ENCODE data around the gene ARHGEF1.

Gene ARHGEF1

DNA sequence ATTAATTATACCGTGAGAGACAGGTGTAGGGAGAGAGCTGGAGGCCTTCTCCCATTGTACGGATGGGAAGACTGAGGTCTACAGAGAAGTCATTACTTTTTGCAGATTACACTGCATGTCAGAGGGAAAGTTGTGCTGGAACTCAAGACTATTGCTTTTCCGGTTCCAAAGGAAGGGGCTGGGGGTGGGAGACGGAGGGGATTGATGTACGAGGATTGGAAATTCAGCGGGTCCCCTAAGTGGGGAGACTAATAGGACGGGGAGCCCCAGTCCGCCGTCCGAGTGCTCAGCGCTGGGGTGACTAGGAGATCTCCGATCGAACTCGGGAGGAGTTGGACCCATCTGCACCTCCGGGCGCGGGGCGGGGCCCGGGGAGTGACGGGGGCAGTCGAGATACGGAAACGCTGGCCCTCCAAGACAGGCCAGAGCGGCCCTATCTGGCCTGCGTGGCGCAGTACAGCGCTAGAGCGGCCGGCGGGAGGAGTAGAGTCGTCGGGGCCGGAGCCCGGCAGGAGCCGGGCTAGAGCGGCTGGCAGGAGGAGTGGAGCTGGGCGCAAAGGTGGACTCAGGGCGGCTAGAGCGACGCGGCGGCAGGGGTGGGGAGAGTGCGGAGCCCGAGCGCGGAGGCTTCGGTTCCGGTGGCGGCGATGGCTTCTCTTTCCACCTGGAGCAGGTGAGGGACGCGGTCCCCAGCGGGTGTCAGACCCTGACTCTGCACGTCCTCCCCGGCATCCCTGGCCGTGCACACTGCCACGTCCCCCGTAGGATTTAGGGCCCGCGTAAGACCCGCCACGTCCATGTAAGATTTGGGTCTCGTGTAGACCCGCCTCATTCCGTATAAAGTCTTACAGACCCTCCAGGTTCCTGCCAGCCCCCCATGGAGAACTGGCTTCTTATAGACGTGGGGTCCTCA, 1.1 kb downstream of the ARHGEF1 start:
- peak; percentile 80 for DNase-seq (ENCODE audit: low read depth)

DNA sequence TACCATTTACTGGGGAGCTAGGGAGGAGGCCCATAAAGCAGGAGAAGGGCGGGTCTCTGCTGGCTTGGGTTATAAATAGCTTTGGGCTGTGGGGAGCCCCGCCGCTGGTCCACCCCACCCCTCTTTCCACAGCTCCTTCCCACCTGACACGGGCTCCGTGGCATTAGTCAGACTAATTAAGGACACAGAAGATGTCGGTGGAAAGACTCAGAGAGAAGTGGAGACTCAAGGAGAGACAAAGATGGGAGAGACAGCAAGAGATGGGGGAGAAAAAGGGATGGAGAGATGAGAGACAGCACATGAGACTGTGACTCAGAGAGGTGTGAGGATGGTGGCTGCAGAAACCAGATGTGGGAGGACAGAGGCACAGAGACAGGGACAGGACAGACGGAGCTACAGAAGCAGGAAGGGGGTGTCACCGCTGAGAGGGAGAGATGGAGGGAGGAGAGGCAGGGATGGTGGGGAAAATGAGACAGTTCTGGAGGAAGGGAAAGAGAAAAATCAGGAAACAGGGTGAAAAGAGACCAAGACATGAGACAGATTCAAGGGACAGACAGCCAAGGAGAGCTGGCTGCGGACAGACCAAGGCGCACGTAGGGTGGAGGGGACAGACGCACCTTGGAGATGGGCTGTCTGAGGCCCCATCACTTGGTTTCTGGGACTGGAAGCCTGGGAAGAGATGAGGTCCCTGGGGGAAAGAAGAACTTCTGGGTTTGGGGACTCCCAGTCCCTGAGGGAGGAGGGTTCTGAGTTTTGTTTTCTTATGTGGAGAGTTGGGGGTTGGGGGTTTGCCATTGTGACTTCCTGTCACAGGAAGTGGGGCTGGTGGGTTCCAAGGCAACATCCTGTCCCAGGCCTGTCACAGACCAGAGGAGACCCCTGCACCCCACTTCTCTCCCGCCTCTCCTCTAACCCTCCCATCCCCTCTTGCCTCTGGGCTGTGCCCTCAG, 4.1 kb downstream of the ARHGEF1 start:
- DNase-seq (ENCODE audit: low read depth) = peak; percentile 35

DNA sequence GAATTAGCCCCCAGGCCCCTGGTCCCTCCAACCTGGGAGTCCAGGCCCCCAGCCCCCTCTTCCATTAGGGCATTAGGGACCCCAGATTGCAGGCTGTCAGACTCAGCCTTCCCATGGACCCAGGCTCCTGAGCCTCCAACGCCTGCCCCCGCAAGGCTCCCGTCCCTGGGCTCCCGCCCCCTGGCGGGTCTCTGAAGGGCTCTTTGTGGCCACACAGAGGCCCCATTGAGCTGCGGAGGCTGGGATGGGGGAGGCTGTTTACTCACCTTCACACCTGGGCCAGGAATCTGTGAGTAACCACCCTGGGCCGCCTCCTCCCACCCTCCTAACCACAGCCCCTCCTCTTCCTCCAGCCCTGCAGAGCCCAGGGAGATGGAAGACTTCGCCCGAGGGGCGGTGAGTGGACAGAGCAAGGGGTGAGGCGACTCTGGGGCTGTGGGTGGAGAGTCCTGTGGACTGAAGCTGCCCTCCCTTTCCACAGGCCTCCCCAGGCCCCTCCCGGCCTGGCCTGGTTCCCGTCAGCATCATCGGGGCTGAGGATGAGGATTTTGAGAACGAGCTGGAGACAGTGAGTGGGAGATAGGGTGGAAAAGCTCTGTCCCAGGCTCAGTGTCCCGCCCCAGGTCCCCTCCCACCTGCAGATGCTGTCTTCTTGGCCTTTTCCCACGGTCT, 4.9 kb downstream of the ARHGEF1 start:
- DNase-seq (ENCODE audit: low read depth) = peak; percentile 84

DNA sequence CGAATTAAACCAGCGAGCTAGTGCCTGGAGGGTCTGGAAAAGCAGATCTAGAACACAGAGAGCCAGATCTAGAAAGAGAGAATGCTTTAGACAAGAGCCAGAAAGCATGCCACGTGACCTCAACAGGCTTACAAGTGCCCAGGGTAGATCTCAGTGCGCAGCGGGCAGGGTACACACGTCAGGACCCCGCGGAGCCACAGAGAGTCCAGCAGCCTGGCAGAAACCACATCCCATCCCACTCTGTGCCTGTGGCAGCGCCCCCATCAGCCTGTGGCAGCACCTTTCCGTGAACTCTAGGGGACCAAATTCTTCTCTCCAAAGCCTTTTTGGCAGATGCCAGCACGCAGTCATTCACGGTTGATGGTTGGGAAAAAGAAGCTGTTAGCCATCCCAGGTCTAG, 5.9 kb downstream of the ARHGEF1 start:
- DNase-seq (ENCODE audit: low read depth) = no peak

DNA sequence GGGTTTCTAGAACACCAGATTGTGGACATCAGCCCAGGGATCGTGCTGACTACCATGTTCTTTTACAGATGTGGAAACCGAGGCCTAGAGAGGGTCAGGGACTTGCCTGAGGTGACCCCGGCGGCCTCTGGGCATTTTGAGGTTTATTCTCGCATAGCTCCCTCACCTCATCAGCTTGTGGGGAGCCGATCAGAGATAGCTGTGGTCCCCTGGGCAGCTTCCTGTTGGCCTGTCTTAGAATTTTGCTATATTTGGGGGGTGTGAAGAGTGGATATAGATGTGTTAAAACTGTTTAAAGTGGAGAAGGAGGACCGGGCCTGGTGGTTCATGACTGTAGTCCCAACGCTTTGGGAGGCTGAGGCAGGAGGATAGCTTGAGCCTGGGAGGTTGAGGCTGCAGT, 6.9 kb downstream of the ARHGEF1 start:
- DNase-seq (ENCODE audit: low read depth) = no peak

DNA sequence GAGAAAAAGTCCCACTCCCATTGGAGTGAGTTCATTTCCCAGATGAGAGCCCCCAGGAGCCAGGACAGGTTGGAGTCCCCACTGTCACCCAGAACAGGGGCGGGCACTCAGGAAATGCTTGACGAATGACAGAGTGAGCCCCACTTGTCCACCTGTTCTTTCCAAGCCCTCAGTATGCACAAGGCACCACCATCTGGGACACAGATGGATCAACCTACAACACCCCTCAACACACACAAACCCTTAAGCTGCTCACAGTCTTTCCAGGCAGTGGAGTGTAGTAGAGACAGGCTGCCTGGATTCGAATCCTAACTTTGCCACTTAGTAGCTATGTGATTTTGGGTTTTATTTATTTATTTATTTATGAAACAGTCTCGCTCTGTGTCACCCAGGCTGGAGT, 8.0 kb downstream of the ARHGEF1 start:
- no peak for DNase-seq (ENCODE audit: low read depth)

DNA sequence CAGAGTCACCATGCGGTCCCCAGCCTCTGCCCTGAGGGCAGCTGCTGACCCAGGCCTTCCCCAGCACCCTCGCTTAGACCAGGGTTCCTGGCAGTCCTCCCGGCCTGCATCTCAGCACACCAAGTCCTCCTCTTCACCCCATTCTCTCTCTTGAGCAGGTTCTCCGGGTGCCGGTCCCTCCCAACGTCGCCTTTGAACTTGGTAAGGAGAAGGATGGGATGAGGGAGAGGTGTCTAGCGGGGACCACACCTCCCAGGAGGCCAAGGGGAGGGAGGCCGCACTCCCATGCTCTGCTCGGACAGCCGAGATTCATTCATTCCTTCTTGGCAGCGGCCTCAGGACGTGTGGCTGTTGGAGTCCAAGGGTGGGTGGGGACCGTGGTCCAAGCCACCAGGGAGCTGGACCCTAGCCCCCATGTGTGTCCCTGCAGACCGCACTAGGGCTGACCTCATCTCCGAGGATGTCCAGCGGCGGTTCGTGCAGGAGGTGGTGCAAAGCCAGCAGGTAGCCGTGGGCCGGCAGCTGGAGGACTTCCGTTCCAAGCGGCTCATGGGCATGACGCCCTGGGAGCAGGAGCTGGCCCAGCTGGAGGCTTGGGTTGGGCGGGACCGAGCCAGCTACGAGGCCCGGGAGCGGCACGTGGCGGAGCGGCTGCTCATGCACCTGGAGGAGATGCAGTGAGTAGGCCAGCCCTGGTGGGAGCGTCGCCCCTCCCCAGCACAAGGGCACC, 9.4 kb downstream of the ARHGEF1 start:
- no peak for DNase-seq (ENCODE audit: low read depth)

DNA sequence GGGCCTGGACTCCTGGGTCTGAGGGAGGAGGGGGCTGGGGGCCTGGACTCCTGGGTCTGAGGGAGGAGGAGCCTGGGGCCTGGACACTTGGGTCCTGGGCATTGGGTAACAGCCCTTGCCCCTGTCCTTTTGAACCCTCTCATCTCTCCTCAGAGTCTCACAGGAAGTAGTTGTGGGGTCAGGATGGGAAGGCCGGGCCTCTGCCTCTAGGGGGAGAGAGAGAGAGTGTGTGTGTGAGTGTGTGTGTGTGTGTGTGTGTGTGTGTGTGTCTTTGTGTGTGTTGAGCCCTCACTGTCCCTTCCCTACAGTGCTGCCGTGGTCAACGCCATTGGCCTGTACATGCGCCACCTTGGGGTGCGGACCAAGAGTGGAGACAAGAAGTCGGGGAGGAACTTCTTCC, 10.9 kb downstream of the ARHGEF1 start:
- DNase-seq (ENCODE audit: low read depth) = no peak

DNA sequence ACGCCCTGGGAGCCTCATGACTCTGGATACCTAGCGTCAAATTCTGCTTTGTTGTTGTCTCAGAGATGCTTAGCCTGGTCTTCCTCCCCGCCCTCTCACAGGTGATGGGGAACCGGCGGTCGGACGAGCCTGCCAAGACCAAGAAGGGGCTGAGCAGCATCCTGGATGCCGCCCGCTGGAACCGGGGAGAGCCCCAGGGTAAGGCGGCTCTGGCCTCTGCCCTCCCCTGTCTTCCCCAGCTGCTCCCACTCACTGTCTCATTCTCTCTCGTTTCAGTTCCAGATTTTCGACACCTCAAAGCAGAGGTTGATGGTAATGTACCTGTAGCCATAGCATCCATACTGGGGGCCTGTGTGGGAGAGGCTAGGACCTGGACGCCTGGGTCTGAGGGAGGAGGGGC, 11.4 kb downstream of the ARHGEF1 start:
- no peak for DNase-seq (ENCODE audit: low read depth)

DNA sequence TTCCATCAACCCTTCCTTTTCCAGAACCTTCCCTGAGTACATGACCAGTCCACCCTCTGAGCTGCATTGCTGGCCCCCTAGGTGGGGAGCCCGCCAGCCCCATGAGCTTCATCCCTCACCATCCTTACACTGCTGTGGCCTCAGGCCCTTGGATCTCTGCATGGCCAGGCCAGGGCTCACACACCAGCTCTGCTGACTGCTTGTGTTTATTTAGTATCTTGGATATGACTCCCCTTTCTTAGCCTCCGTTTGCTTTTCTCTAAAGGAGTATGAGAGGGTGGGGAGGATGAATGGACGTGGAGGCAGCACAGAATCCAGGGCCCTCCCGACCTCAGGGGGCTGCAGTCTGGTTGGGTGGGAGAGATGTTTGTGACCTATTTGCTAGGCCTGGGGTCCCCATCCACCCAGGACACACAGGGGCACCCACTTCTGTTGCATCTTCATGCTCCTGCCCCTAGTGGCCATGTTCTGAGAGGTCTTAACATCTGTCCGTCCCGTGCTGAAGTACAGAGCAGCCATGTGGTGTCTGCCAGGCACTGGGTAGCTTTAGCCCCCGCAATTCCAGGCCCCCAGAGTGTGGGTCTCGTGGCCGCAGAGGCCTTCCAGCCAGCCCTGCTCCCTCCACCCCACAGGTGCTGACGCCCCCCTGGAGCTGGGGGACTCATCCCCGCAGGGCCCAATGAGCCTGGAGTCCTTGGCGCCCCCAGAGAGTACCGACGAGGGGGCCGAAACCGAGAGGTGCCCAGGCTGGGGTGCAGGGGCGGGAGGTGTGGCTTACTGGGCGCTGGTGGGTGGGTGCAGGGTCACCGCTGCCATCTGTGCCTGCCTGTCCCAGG, 13.0 kb downstream of the ARHGEF1 start:
- no peak for DNase-seq (ENCODE audit: low read depth)

DNA sequence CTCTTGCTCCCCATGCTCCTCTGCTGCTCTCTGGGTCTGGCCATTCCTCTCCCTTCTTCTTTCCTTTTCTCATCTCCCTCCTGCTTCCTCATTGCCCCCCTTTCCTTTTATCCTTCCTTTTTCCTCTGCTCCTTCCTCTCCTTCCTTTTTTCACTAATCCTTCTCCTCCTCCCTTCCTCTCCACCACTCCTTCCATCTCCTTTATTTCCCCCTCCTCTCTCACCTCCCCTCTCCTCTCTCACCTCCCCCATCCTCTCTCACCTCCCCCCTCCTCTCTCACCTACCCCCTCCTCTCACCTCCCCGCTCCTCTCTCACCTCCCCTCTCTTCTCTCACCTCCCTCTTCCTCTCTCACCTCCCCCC, 13.6 kb downstream of the ARHGEF1 start:
- DNase-seq (ENCODE audit: low read depth) = no peak

DNA sequence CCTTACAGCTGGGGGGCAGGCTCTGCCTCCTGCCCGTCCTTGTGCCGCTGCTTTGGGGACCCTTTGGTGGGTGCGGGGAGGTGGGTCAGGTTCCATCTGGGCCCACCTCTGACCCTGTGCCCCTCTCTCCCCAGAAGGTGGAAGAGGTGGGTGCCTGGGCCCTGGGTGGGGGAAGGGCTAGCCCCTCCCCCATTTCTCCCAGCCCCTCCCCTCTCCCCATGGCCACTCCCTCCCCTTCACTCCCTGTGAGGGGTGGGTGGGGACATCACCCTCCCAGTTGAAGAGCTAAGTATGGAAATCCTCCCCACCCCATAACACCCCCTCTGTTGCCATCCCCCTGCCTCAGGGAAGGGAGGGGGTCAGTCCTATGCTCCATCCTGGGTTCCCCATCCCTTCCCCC, 14.2 kb downstream of the ARHGEF1 start:
- DNase-seq (ENCODE audit: low read depth) = no peak

DNA sequence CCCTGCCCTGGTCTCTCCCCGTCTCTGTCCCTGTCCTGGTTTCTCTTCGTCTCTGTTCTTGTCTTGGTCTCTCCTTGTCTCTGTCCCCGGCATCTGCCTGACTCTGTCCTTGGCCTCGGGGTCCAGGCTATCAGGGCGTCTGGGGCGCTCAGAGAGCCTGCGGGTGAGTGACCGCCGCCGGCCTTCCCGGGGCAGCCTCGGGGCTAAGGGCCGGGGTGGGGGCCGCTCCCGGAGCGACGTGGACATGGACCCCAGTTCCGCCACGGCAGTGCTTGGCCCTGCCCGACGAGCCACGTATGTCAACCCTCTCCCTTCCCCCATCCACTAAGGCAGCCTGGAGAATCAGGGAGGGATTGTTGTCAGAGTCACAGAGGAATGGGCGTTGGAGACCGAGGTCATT, 14.8 kb downstream of the ARHGEF1 start:
- DNase-seq (ENCODE audit: low read depth) = no peak

DNA sequence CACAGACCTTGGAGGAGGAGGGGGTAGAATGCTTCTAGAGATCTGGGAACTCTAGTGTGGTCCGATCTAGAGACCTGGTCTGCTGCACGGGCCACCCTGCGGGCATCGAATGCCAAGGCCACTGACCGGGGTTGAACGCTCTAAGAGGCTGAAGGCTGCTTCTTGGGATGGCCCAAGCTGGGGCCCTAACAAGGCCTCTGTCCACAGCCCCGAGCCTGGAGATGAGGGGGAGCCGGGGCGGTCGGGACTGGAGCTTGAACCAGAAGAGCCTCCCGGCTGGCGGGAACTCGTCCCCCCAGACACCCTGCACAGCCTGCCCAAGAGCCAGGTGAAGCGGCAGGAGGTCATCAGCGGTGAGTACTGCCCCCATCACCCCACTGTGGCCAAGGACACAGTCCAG, 15.3 kb downstream of the ARHGEF1 start:
- no peak for DNase-seq (ENCODE audit: low read depth)

DNA sequence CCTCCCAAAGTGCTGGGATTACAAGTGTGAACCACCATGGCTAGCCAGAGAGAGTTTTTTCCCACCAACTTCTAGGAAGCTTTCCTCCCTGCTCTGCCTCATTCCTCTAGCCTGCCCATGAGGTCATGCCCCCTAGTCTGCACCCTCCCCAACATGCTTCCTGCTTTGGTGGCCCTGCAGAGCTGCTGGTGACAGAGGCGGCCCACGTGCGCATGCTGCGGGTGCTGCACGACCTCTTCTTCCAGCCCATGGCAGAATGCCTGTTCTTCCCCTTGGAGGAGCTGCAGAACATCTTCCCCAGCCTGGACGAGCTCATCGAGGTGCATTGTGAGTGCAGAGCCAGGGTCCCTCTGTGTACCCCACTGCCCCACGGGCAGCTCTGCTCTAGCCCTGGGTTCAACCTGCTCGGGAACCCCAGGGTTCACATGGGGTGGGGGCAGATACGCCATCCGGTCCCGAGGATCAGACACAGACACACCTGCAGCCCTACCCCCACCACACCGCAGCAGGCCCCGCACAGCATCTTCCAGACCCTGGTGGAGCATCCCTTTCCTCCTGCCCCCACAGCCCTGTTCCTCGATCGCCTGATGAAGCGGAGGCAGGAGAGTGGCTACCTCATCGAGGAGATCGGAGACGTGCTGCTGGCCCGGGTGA, 18.9 kb downstream of the ARHGEF1 start:
- no peak for DNase-seq (ENCODE audit: low read depth)

DNA sequence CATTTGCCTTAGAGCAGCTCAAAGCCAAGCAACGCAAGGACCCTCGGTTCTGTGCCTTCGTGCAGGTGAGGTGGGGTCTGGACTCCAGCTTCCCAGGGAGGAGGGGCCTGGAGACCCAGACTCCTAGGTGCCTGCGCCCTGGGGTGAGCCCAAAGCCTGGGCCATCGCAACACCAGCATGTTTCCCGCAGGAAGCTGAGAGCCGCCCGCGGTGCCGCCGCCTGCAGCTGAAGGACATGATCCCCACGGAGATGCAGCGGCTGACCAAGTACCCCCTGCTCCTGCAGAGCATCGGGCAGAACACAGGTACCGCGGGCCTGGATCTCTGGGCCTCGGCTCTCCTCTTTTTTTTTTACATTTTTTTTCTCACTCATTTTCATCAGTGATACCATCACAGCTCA, 19.6 kb downstream of the ARHGEF1 start:
- no peak for DNase-seq (ENCODE audit: low read depth)

DNA sequence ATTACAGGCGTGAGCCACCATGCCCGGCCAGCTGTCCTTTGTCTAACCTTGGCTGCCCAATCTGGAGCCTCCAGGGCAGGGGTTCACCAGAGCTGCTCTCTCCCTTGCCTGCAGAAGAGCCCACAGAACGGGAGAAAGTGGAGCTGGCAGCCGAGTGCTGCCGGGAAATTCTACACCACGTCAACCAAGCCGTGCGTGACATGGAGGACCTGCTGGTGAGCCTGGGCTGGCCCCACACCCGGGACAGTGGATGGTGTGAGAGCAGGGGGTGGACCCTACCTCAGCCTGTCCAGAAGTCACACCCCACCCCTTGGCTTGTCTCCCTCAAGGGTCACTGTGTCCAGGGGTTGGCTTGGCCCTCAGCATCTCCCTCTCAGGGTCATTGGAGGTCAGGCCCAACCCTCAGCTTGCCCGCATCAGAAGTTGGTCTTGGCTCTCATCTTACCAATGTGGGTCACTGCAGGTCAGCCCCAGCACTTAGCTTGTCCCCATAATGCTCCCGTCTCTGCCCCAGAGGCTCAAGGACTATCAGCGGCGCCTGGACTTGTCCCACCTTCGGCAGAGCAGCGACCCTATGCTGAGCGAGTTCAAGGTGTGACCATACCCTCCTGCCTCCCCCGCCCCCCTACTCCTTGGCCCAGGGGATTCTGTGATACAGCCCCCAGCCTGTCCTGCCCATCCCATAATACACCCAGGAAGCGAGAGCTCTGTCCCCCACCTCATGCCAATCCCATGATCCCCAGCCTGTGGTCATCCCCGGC, 20.4 kb downstream of the ARHGEF1 start:
- no peak for DNase-seq (ENCODE audit: low read depth)

DNA sequence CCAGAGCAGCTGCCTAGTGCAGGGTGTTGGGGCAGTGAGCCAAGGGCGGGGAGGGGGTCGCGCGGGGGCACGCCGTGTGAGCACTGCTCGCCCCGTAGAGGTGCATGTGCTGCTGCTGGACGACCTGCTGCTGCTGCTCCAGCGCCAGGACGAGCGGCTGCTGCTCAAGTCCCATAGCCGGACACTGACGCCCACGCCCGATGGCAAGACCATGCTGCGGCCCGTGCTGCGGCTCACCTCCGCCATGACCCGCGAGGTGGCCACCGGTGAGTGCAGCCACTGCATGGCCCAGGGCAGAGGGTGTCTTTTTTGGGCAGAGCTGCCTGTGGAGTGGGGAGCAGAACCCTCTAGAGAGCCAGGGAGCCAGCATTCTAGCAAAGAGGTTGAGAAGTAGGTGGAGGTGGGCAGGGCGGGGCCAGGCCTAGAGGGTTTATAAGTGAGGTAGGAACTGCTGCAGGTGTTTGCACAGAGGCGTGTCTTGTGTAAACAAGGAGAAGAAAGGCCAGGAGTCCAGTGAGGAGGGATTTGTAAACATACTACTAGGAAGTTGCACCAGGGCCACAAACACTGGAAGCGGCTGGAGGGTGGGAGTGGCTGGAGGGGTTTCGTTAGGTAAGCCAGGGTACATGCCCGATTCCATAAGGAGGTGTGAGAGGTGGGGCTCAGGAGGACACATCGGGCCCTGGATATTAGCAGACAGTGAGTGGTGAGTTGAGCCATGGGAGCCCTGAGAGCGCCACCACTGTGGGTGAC, 21.3 kb downstream of the ARHGEF1 start:
- DNase-seq (ENCODE audit: low read depth) = no peak
